22Rv1 (cell line): ENCODE measurements around the gene UBE2O.

Source experiments
- H3K27ac ChIP-seq: fragments of 450-650 bp; 2 replicates; pipeline ENCODE4 v1.5.1; 2017
- CTCF ChIP-seq: fragments of 450-650 bp; IDR thresholded peaks from 2 replicates; pipeline ENCODE4 v1.5.1; 2017; ENCODE audit warnings: mild to moderate bottlenecking
- ZFX ChIP-seq: fragments of 450-650 bp; IDR thresholded peaks from 2 replicates; pipeline ENCODE4 v1.6.1; 2017; ENCODE audit warnings: antibody characterized with exemption, borderline replicate concordance

Gene UBE2O

GRCh38 chr17:76466775-76467130 is 13.8 kb upstream of the UBE2O start:
- TF ChIP-seq CTCF (no peak), ZFX (no peak)
- no peak overlapping the region for H3K27ac ChIP-seq

GRCh38 chr17:76462556-76463290 is 9.8 kb upstream of the UBE2O start:
- TF ChIP-seq ZFX (no peak), CTCF (no peak)
- H3K27ac ChIP-seq = no peak overlapping the region

GRCh38 chr17:76461765-76462555 is 9.0 kb upstream of the UBE2O start:
- TF ChIP-seq ZFX (no peak), CTCF (no peak)
- no peak overlapping the region for H3K27ac ChIP-seq

GRCh38 chr17:76459674-76460073 is 6.7 kb upstream of the UBE2O start:
- no peak overlapping the region for H3K27ac ChIP-seq
- TF ChIP-seq ZFX (no peak), CTCF (no peak)

- TF ChIP-seq ZFX = no peak
- no peak for TF ChIP-seq CTCF
- H3K27ac ChIP-seq = no peak overlapping the region
Measured at GRCh38 chr17:76458580-76459490, 5.9 kb upstream of the UBE2O start.

- TF ChIP-seq ZFX (no peak), CTCF (peak; percentile 40)
- no peak overlapping the region for H3K27ac ChIP-seq
Measured at GRCh38 chr17:76453431-76453743, 435 bp upstream of the UBE2O start.
